GM18511 (cell line): ENCODE results near the gene WNT5A.
A peak's percentile ranks its signal among the peaks of the same experiment; 100 is the strongest.
"Not testable (repeated sequence)": the region's sequence is repeated elsewhere in the genome, so short reads cannot be mapped to it uniquely, and the experiment has no call there.

Experiments
- ATAC-seq: cut with Tn5 transposase; IDR thresholded peaks from one replicate; pipeline ENCODE4 v1.9.1; 2021; ENCODE audit warnings: mild to moderate bottlenecking, moderate library complexity; ENCODE audit not compliant: unreplicated experiment

The WNT5A gene

DNA sequence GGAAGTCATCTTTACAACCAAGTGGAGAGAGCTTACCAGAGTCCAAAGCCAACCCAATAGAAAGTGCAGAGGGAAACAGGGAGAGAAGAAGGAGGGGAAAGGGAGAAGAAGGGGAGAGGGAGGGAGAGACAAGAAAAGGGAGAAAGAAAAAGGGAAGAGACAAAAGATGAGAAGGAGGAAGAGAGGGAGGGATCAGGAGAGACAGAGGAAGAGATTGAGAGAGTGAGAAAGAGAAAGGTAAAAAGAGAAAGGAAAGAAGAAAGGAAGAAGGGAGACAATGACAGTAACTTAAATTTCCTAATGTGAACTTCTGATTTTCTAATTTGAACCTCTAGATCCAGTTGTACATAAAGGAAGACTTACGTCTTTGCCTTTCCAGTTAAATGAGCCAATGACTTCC, 20.7 kb upstream of the WNT5A start:
- no peak for ATAC-seq

- no peak for ATAC-seq
Measured at GRCh38 chr3:55505776-55506175, 18.7 kb upstream of the WNT5A start.

- not testable (repeated sequence) for ATAC-seq
Measured at GRCh38 chr3:55505102-55505501, 18.0 kb upstream of the WNT5A start.

DNA sequence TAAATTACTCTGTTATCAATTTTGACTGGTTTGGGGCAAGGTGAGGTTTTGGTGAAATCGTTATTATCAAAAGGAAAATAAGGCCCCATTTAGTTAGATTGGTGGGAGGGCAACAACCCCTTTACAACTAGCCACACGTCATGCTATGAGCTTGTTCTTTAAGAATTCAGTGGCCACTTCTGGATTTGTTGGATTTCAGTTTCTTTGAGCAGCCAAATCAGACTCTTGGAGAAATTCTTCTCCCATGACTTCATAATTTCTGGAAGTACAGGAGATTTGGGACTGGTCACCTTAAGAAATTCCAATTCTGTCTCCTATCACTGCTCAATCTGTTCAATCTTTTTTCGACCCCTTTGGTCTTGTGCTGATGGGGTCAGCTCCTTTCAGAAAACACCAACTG, 14.8 kb upstream of the WNT5A start:
- no peak for ATAC-seq

GRCh38 chr3:55500555-55501330, 13.6 kb upstream of the WNT5A start:
- ATAC-seq, result no peak

DNA sequence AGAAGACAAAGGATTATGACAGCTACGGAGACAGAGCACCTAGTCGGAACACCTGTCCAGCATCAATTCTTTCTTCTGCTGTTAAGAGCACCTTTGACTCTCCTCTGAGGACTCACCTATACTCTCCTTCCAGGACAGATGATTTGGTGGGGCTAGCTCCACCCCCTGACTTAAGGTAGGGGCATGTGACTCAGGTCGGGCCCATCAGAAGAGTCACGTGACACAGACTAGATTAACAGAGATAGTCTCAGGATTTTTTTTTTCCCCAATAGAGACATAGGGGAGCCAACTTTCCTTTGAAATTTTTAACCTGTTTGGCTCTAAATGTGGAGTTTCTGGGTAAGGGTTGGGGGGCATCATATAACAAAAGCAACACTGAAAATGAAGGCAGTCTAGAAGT, 11.4 kb upstream of the WNT5A start:
- no peak for ATAC-seq

GRCh38 chr3:55497250-55497649, 10.1 kb upstream of the WNT5A start:
- ATAC-seq, result no peak

DNA sequence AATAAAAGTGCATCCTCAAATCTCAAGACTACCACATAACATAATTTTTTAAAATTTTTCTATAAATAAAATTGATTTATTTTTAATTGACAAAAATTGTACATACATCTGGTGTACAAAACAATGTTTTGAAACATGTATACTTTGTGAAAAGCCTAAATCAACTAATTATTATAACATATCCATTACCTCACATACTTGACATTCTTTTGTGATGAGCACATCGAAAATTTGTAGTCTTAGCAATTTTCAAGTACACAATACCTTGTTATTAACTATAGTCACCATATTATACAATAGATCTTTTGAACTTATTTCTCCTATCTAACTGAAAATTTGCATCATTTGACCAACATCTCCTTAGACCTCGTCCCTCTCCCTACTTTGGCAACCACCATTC, 7.9 kb upstream of the WNT5A start:
- ATAC-seq, result no peak

DNA sequence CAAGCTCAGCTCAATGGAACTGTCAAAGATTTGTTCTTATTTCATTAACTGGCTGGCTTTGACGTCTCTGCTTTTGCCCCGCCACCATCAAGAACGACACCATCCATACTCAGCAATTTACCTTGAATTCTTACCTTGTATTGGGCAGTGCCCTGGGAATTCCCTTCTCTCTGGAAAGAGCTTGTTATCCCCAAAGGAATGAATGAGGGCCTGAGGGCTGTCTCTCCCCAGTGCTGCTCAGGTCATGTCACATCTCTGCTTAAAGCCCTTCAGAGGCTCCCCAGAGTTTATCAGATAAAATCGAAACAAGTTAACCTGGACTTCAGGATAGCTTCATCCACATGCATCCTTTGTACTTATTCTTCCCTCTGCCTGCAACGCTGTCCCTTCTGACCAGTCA, 5.9 kb upstream of the WNT5A start:
- no peak for ATAC-seq

GRCh38 chr3:55491296-55491816, 4.2 kb upstream of the WNT5A start:
- ATAC-seq, result no peak

- ATAC-seq, result no peak
Measured at GRCh38 chr3:55490276-55490913, 3.3 kb upstream of the WNT5A start.

- no peak for ATAC-seq
Measured at GRCh38 chr3:55489798-55490132, 2.7 kb upstream of the WNT5A start.

DNA sequence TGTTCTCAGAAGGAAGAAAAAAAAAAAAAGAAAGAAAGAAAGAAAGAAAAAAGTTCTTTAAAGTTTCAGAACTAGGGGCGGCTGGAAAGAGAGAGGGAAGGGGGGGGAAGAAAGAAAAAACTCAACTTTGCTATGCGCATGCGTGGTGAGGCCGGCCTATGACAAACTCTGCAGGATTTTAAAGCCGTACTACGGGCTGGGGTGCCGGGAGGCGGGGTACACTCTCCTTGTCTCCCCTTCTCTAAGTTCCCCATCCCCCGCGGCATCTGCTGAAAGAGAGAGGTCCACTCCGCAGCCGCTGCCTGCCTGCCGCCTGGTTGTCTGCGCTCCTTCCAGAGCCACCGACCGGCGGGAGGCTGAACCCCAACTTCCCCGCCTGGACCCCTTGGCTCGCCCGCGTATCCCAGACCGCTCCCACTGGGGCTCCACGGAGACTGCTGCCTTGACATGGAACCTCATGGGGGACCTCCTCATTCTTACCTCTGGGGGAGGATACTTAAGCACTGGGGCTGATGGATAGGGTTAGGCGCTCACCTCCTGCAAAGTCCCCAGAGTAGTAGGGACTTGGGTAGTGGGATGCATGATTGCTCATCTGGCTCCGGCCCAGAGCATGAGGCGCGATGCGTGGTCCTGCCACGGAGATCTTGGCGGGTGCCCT, 1.4 kb upstream of the WNT5A start:
- peak; percentile 43 for ATAC-seq

GRCh38 chr3:55487381-55488241, 505 bp upstream of the WNT5A start:
- ATAC-seq, result no peak

- no peak for ATAC-seq
Measured at GRCh38 chr3:55486101-55486856, 827 bp downstream of the WNT5A start.

- peak; percentile 65 for ATAC-seq
Measured at GRCh38 chr3:55484801-55485791, 2.0 kb downstream of the WNT5A start.

- no peak for ATAC-seq
Measured at GRCh38 chr3:55484191-55484689, 2.9 kb downstream of the WNT5A start.

- ATAC-seq, result no peak
Measured at GRCh38 chr3:55483196-55484095, 3.7 kb downstream of the WNT5A start.
